H7 (cell line): ENCODE measurements around the gene POU3F1. TPM values are rescaled to one million over a fixed set of nuclear protein-coding genes. Genes with fewer than 3 reads are reported as not detected.

Experiments used
- DNase-seq: peaks from one replicate; pipeline ENCODE4 v3.0.0; 2012
- H3K27me3 ChIP-seq: 2 replicates; pipeline ENCODE4 v1.6.0; 2011; ENCODE audit warnings: mild to moderate bottlenecking, low read length; ENCODE audit not compliant: control insufficient read depth, insufficient read depth
- H3K36me3 ChIP-seq: replicated peaks from 2 replicates; pipeline ENCODE4 v1.5.1; 2011; ENCODE audit warnings: low read length; ENCODE audit not compliant: control insufficient read depth, insufficient read depth
- H3K4me3 ChIP-seq: 2 replicates; pipeline ENCODE4 v1.5.1; 2011; ENCODE audit warnings: low read depth, mild to moderate bottlenecking, control low read depth, low read length, moderate library complexity; ENCODE audit not compliant: insufficient read depth
- total RNA-seq: library from RNA; depleted of rRNA; stranded (reverse); fragments of >200 nt; shearing (Covaris generic); gene quantifications from 2 replicates; pipeline ENCODE4 v1.2.3, GENCODE V29; 2014; rRNA removed

Gene POU3F1
- total RNA-seq, 1 experiment from 2014 or later, result 2.9 TPM

DNA sequence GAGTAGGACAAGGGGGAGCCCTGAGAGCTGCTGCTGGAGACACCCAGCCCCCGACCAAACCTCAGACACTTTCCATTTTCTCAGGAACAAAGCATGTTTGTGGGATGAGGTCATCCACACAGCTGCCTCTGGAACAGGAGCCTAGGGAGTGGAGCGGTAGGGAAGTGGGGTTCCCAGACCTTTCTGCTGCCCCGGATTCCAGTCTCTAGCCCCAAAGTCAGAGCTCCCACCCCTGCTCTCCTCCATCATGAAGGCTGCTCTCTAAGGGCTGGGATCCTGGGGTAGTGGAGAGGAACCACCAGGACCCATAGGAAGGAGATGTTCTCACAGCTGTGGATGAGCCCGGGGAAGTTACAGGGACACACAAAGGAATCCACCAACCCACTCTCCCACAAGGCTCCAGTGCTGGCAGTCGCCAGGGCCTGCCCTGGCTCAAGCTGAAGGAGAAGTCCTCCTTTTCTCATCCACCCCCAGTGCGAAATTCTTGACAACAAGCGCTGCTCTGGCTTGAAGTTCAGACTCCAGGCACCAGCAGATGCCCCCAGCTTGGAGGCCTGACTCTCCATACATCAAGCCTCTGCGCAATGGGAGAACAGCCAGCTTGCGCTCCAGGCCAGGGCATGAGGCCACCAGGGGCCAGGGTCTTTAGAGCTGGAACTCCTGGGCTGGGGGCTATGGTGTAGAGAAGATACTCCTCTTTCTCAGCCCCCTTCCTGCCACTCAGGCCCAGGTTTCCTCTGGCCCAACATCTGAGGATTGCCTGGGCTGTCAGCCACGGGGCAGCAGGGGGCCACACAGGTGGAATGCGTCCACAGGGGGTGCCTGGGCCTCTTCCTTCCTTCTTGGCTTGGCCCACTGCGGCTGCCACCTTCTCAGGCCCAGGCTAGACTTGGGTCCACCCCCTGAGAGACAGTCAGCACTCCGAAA is 45.8 kb downstream of the POU3F1 start:
- Histone ChIP-seq H3K4me3 (no peak overlapping the region), H3K36me3 (peaks cover 11% of the 10 kb centered on the region), H3K27me3 (no peaks in the 10 kb centered on the region)
- peak; percentile 80 for DNase-seq

DNA sequence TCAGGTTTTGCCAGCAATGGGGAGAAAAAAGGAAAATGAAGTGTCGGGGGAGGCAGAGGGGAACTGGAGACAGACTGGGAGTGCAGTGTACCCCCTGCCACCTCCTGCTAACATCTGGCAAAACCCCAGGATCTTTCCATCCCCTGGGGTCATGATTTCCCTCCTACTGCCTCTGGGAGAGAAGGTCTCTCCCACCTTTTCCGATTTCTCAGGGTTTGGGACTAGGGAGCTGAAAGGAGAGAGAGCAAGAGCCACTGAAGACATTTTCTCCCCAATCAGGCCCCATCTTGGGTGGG is 46.4 kb downstream of the POU3F1 start:
- no peaks in the 10 kb centered on the region for H3K27me3 ChIP-seq
- H3K36me3 ChIP-seq, result peaks cover 11% of the 10 kb centered on the region
- no peak for DNase-seq
- no peak overlapping the region for H3K4me3 ChIP-seq

DNA sequence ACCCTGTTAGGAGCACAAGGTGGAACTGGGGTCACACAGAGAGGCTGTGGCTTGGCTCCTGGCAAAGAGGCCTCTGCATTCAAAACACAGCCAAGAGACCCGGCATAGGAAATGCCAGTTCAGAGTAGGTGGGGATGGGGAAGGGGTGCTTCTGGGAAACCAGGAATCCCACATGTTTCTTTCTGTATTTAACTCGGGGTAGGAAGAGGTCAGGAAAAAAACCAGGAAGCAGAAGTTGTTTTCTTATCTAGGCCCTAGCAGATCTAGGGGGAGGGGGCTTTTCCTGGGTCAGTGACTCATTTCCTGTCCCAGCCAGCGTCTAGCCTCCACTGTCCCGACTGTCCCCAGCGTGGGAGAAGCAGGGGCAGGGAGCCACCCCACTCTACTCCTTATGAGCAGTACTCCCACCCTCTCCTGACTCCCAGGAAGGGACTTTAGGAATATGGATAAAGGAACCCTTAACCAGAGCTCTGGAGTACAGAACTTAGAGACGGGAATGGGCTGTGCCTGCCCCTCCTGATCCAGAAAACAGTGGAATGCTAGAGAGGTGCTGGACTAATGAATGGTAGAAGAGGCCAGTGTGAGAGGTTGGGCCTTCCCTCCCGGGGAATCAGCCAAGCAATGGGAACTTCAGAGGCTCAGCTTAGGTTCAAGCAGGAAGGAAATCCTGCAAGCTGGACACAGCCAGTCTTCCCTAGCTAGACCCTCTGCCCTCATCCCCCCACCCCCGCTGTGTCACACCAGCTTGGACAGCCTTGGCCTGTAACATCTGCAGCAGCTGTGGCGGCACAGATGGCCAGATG is 47.0 kb downstream of the POU3F1 start:
- Histone ChIP-seq H3K4me3 (no peak overlapping the region), H3K27me3 (no peaks in the 10 kb centered on the region), H3K36me3 (peaks cover 11% of the 10 kb centered on the region)
- DNase-seq, result peak; percentile 39

DNA sequence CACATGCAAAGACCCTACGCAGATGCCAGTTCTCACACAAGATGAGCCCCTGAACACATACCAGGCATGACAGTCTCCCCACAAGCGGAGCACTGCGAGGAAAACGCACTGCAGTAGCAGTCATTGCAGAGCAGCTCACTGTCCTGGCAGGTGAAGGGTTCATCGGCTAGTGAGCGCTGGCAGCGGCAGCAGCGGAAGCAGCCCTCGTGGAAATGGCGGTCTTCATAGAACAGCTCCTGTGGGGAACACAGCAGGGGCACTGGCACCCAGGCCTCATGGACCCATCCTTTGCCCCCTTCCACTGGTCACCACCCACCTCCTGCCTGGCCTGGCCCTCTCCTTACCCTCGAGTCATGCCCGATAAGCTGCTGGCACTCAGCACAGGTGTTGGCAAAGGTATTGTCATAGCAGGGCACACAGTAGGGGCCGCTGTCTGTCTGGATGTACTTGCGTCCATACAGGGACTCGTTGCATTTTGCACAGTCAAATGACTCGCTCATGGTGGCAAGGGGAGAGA is 47.6 kb downstream of the POU3F1 start:
- Histone ChIP-seq H3K4me3 (no peak overlapping the region), H3K27me3 (no peaks in the 10 kb centered on the region), H3K36me3 (peaks cover 11% of the 10 kb centered on the region)
- no peak for DNase-seq

DNA sequence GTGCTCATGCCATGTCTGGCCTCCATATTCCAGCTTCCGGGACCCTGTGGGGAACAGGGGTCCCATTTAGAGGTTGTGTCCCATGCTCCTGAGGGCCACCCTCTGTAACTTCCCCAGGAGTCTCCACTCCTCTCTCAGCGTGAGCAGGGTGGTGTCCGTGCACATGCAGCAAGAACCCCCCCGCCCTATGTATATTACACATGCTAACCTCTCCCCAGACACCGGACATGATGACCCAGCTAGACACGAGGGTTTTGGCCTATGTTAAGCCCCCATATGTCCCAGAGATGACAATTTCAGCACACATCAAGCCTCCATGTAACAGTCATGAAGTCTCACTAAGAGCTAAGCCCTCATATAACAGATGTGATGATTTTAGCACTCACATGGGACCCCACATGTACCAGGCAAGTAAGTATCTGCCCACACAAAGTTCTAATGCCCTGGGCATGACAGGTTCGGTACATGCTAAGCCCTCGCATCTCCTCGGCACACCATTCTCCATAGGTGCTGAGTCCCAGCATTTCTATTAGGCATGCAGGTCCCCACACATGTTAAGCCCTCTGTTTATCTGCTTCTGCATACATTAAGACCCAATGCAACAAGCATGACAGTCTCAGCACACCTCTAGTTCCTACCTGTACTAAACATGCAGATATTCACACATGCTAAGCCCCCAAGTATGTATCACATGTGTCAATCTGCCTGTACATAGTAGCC is 48.3 kb downstream of the POU3F1 start:
- H3K4me3 ChIP-seq, result no peak overlapping the region
- DNase-seq, result no peak
- peaks cover 11% of the 10 kb centered on the region for H3K36me3 ChIP-seq
- no peaks in the 10 kb centered on the region for H3K27me3 ChIP-seq

DNA sequence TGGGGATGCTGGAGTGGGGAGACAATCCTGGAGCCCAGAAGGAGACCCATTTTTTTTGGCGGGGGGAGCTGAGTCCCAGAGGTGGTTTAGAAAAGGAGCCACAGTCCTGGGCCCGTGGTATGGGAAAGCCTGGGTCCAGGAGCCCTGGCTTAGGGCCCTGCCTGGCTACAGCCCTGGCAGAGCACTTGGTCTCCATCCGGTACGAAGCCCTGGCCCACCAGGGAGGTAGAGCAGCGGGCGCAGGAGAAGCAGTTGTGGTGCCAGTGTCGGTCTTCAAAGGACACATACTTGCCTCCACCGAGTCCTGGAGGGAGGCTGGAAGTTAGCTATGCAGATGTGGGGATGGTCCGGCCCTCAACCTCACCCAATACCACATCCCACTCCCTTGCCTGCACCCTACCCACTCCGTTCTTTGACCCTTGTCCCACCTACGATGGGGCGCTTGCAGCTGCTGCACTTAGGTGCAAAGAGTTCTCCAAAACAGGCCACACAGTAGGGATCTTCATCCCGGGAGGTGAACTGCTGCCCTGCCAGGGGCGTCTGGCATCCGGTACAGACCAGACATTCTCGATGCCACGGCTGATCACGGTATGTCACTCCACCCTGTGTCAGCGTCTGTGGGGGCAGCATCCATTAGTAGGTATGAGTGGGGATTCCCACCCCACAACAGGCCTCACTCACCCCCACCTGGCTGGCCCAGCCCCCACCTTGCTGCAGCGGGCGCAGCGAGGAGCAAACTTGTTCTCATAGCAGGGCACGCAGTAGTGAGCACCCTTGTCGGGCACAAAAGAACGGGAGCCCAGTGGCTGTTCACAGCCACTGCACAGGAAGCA is 49.1 kb downstream of the POU3F1 start:
- Histone ChIP-seq H3K4me3 (no peak overlapping the region), H3K36me3 (peaks cover 11% of the 10 kb centered on the region), H3K27me3 (no peaks in the 10 kb centered on the region)
- DNase-seq, result no peak

DNA sequence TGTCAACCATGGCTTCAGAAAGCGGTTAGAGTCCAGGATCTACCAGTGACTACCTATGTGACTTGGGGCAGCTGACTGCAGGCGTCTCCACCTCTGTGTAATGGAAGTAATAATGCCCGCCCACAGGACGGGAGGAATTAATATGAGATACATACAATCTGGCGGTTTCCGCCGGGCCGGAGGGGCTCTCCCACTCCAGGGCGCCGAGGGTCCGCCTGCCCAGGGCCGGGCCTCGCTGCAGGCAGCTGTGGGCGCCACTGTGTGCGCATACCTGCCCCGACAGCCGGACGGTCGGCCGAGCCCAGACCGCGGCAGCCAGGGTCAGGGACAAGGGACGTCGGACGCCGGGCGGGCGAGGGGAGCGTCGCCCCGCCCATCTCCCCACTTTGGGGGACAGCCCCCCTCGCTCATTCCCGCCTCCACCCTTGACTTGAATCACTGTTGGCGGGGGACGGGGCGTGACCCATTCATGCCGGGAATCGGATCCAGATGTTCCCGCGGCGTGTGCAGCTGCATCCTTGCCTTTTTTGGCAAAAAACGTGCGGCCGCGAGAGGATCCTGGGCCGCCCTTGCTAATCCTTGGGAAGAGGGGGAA is 50.7 kb downstream of the POU3F1 start:
- DNase-seq, result peak; percentile 88
- peak overlapping the region; percentile 37; the same call in 1 of the 2 replicates for H3K4me3 ChIP-seq
- H3K27me3 ChIP-seq, result no peaks in the 10 kb centered on the region
- peaks cover 11% of the 10 kb centered on the region for H3K36me3 ChIP-seq

DNA sequence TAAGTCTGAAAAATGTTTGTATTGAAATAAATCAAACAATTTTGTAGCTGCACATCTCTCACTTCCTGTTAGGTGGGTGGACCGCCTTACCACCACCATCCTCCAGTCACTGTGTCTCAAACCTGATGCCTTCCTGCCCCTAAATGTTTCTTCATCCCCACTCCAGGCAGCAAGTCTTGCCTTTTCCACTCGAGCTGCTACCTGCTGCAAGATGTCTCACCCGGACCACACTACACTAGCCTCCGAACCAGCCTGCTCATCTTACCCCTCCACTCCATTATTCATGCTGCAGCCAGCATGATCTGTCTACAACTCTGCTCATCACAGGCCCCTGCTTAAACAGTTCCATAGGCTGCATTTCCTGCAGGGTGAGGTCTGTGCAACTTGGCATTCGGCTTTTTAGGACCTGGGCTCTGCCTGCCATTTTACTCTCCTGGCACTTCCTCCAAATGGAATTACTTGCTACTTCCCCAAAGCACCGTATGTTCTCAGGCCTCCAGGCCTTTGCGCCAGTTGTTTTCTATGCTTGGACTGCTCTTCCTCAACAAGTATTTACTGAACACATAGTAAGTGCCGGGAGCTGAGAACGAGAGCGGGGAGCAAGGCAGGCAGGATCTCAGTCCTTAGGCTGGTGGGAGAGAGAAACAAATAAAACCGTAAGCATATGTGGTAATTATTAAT is 51.6 kb downstream of the POU3F1 start:
- H3K4me3 ChIP-seq, result no peak overlapping the region; the same call in 1 of the 2 replicates
- no peak for DNase-seq

More for the DNA sequence above, 51.6 kb downstream of the POU3F1 start:
- Histone ChIP-seq H3K36me3 (peaks cover 11% of the 10 kb centered on the region), H3K27me3 (no peaks in the 10 kb centered on the region)

Other genes starting within 250 kb of the POU3F1 start
- gene C1orf122, start 239.0 kb downstream of the POU3F1 start, total RNA-seq, result 70.5 and 94.7 TPM in 2 replicates
- 54.3 and 61.8 TPM in 2 replicates for gene YRDC, start 238.6 kb downstream of the POU3F1 start, total RNA-seq
- gene MTF1, start 187.2 kb downstream of the POU3F1 start, total RNA-seq, result 2.7 and 2.9 TPM in 2 replicates
- gene INPP5B, start 99.7 kb downstream of the POU3F1 start, total RNA-seq, result 34.3 and 35.7 TPM in 2 replicates
- gene SF3A3, start 56.8 kb downstream of the POU3F1 start, total RNA-seq, result 181 and 196 TPM in 2 replicates
- 51.5 and 54.8 TPM in 2 replicates for gene FHL3, start 41.3 kb downstream of the POU3F1 start, total RNA-seq
- gene UTP11, start 34.1 kb downstream of the POU3F1 start, total RNA-seq, result 70.5 and 87.7 TPM in 2 replicates